Keratinocyte (primary cell): ENCODE results near the gene BCL2L12. TPM values are rescaled to one million over a fixed set of nuclear protein-coding genes. Genes with fewer than 3 reads are reported as not detected.

Experiments used
- DNase-seq: peaks from one replicate; pipeline ENCODE4 v3.0.0-alpha.2; 2011; ENCODE audit warnings: low read depth, missing footprints, low spot score
- FAIRE-seq: peaks from 2 replicates; lab custom pipeline; 2011; peaks lifted over from hg19 to GRCh38; lab: Jason Lieb, UNC
- H2AFZ ChIP-seq: 2 replicates; pipeline ENCODE4 v1.6.0; 2012; ENCODE audit warnings: low read length, control low read depth, inconsistent platforms; ENCODE audit not compliant: control insufficient read depth
- H3K27ac ChIP-seq: 2 replicates; pipeline ENCODE4 v1.5.1; 2011; ENCODE audit warnings: low read length; ENCODE audit not compliant: control insufficient read depth, insufficient read depth
- H3K27me3 ChIP-seq: 3 replicates; pipeline ENCODE4 v1.6.0; 2011; ENCODE audit warnings: low read length; ENCODE audit not compliant: control insufficient read depth, insufficient read depth; ENCODE audit errors: extremely low read depth
- H3K36me3 ChIP-seq, 2 experiments: 2 replicates in 1 of 2; 3 replicates in 1 of 2; pipeline ENCODE4 v1.5.1; 2011; ENCODE audit warnings: low read length in 2 of 2, mild to moderate bottlenecking in 1 of 2; ENCODE audit not compliant: control insufficient read depth in 2 of 2, insufficient read depth in 2 of 2; ENCODE audit errors: extremely low read depth in 1 of 2
- H3K4me1 ChIP-seq: 3 replicates; pipeline ENCODE4 v1.5.1; 2011; ENCODE audit warnings: low read length; ENCODE audit not compliant: control insufficient read depth, insufficient read depth; ENCODE audit errors: extremely low read depth
- H3K4me2 ChIP-seq: 3 replicates; pipeline ENCODE4 v1.6.0; 2011; ENCODE audit warnings: low read depth, low read length; ENCODE audit not compliant: control insufficient read depth, insufficient read depth; ENCODE audit errors: extremely low read depth
- H3K4me3 ChIP-seq, 3 experiments: fragments of 200-600 bp in 1 of 3; sonication (generic) in 1 of 3; 2 replicates in 2 of 3; 3 replicates in 1 of 3; pipeline ENCODE4 v1.5.1; 2011 to 2016; ENCODE audit warnings: low read length in 3 of 3, mild to moderate bottlenecking in 3 of 3, control low read depth in 2 of 3, inconsistent platforms in 1 of 3, low read depth in 1 of 3, mixed read lengths in 1 of 3, mixed run types in 1 of 3, moderate library complexity in 1 of 3; ENCODE audit not compliant: control insufficient read depth in 2 of 3, insufficient read depth in 2 of 3; ENCODE audit errors: extremely low read depth in 1 of 3
- H3K79me2 ChIP-seq: 2 replicates; pipeline ENCODE4 v1.6.0; 2012; ENCODE audit warnings: low read length; ENCODE audit not compliant: control insufficient read depth, insufficient read depth
- H3K9ac ChIP-seq: 3 replicates; pipeline ENCODE4 v1.6.0; 2011; ENCODE audit warnings: low read length; ENCODE audit not compliant: control insufficient read depth, insufficient read depth; ENCODE audit errors: extremely low read depth
- H3K9me1 ChIP-seq: 3 replicates; pipeline ENCODE4 v1.6.0; 2011; ENCODE audit warnings: low read length; ENCODE audit not compliant: control insufficient read depth, insufficient read depth; ENCODE audit errors: extremely low read depth
- H3K9me3 ChIP-seq: 2 replicates; pipeline ENCODE4 v1.5.1; 2012; ENCODE audit warnings: low read depth, low read length; ENCODE audit not compliant: control insufficient read depth
- H4K20me1 ChIP-seq: 3 replicates; pipeline ENCODE4 v1.6.0; 2011; ENCODE audit warnings: low read length; ENCODE audit not compliant: control insufficient read depth, insufficient read depth; ENCODE audit errors: extremely low read depth
- CTCF ChIP-seq, 3 experiments: IDR thresholded peaks in 1 of 3; conservative IDR thresholded peaks in 1 of 3; optimal IDR thresholded peaks in 1 of 3; 2 replicates in 2 of 3; 3 replicates in 1 of 3; pipeline versions ENCODE3 to v1.5.1; 2011; ENCODE audit warnings: low read length in 3 of 3, mild to moderate bottlenecking in 3 of 3, moderate library complexity in 2 of 3, control low read depth in 1 of 3, inconsistent platforms in 1 of 3; ENCODE audit not compliant: insufficient read depth in 2 of 3; ENCODE audit errors: extremely low read depth in 1 of 3
- EZH2 ChIP-seq: IDR thresholded peaks from one replicate; pipeline ENCODE4 v1.6.1; 2012; ENCODE audit warnings: inconsistent platforms, mild to moderate bottlenecking, low read length, moderate library complexity
- dilution Hi-C: fragments of 300-500 bp; cut with MboI; formaldehyde crosslinking; loops from one replicate; pipeline ENCODE4 v1.7.0; 2020; ENCODE audit warnings: low sequenced_read_pairs; ENCODE audit not compliant: extremely low pct_ligation_motif_present
- polyA plus RNA-seq, 5 experiments: library from polyadenylated mRNA; depleted of rRNA in 3 of 5; stranded (reverse) in 3 of 5; stranded (forward) in 1 of 5; unstranded in 1 of 5; fragments of >200 nt; gene quantifications; 1 replicate in 1 of 5; 2 replicates in 3 of 5; 3 replicates in 1 of 5; pipeline versions ENCODE4 v1.2.1 to v1.2.3, GENCODE V29; 2011 to 2012; ENCODE audit warnings: missing spikeins in 2 of 5, low read depth in 1 of 5, low replicate concordance in 1 of 5

BCL2L12 gene
- polyA plus RNA-seq, 1 donor (not counting 4 experiments of a cell fraction or from before 2014, with no cell fraction given): 14.8 TPM

- Histone ChIP-seq H3K79me2 (peaks cover 32% of the 10 kb centered on the region), H3K27me3 (no peaks in the 10 kb centered on the region), H3K36me3 (peaks cover 44 to 45% of the 10 kb centered on the region in 2 experiments), H4K20me1 (peaks cover 9% of the 10 kb centered on the region), H3K9me3 (no peaks in the 10 kb centered on the region), H3K4me2 (no peak overlapping the region), H3K4me3 (no peak overlapping the region), H3K9me1 (no peaks in the 10 kb centered on the region), H2AFZ (no peak overlapping the region), H3K4me1 (no peaks in the 10 kb centered on the region), H3K9ac (no peak overlapping the region), H3K27ac (no peak overlapping the region)
- FAIRE-seq: no peak
- dilution Hi-C loops: no loop called here
- TF ChIP-seq EZH2 (no peak), CTCF (optimal IDR thresholded peaks at IDR 0.05 in 1 of 3, IDR thresholded peaks at IDR 0.05 in 1 of 3, conservative IDR thresholded peaks at IDR 0.05 in 1 of 3; ENCODE audit: extremely low read depth in 1 of 3, insufficient read depth in 2 of 3, low read length in 3 of 3) (no peak)
- DNase-seq: no peak
Measured at GRCh38 chr19:49653466-49653806, 12.3 kb upstream of the BCL2L12 start.

- H3K27me3 ChIP-seq: no peaks in the 10 kb centered on the region
- dilution Hi-C loops: no loop called here
- TF ChIP-seq EZH2 (no peak), CTCF (optimal IDR thresholded peaks at IDR 0.05 in 1 of 3, IDR thresholded peaks at IDR 0.05 in 1 of 3, conservative IDR thresholded peaks at IDR 0.05 in 1 of 3; ENCODE audit: extremely low read depth in 1 of 3, insufficient read depth in 2 of 3, low read length in 3 of 3) (no peak)
- DNase-seq: no peak
- peaks cover 25% of the 10 kb centered on the region for H3K79me2 ChIP-seq
- H3K4me2 ChIP-seq: no peak overlapping the region
- no peak overlapping the region for H3K9ac ChIP-seq
- H3K4me3 ChIP-seq: no peak overlapping the region
- FAIRE-seq: no peak
- H2AFZ ChIP-seq: no peak overlapping the region
- H3K9me3 ChIP-seq: no peaks in the 10 kb centered on the region
- H4K20me1 ChIP-seq: peaks cover 5% of the 10 kb centered on the region
- peaks cover 48 to 52% of the 10 kb centered on the region in 2 experiments for H3K36me3 ChIP-seq
- no peaks in the 10 kb centered on the region for H3K9me1 ChIP-seq
- no peak overlapping the region for H3K27ac ChIP-seq
- H3K4me1 ChIP-seq: no peaks in the 10 kb centered on the region
Measured at GRCh38 chr19:49654581-49654980, 11.2 kb upstream of the BCL2L12 start.
